HG03439 (cell line): Measurements from ENCODE around the gene FOXI2.

ENCODE experiments used
- ATAC-seq: cut with Tn5 transposase; IDR thresholded peaks from one replicate; pipeline ENCODE4 v1.9.1; 2021; ENCODE audit warnings: mild to moderate bottlenecking, moderate library complexity; ENCODE audit not compliant: unreplicated experiment

FOXI2 gene

GRCh38 chr10:127736915-127737562 is at the start of gene FOXI2:
Gene FOXI2, plus strand, starts transcription at chr10:127737185. Its CDS starts 89 bp downstream, at chr10:127737274.
- no peak for ATAC-seq

GRCh38 chr10:127687548-127687947 is 49.4 kb upstream of the FOXI2 start:
- ATAC-seq: no peak

- ATAC-seq: no peak
Measured at GRCh38 chr10:127690176-127690835, 46.7 kb upstream of the FOXI2 start.

- ATAC-seq: no peak
Measured at GRCh38 chr10:127694580-127695193, 42.3 kb upstream of the FOXI2 start.

GRCh38 chr10:127695431-127695830 is 41.6 kb upstream of the FOXI2 start:
- ATAC-seq: no peak

GRCh38 chr10:127698886-127699285 is 38.1 kb upstream of the FOXI2 start:
- ATAC-seq: no peak

GRCh38 chr10:127699311-127699710 is 37.7 kb upstream of the FOXI2 start:
- ATAC-seq: no peak

- ATAC-seq: no peak
Measured at GRCh38 chr10:127702271-127702670, 34.7 kb upstream of the FOXI2 start.

- ATAC-seq: no peak
Measured at GRCh38 chr10:127715249-127715648, 21.7 kb upstream of the FOXI2 start.

GRCh38 chr10:127715782-127716378 is 21.1 kb upstream of the FOXI2 start:
- no peak for ATAC-seq

GRCh38 chr10:127720142-127720541 is 16.8 kb upstream of the FOXI2 start:
- no peak for ATAC-seq

- ATAC-seq: no peak
Measured at GRCh38 chr10:127720903-127721302, 16.1 kb upstream of the FOXI2 start.

- ATAC-seq: no peak
Measured at GRCh38 chr10:127734753-127735152, 2.2 kb upstream of the FOXI2 start.

GRCh38 chr10:127735156-127735555 is 1.8 kb upstream of the FOXI2 start:
- no peak for ATAC-seq

- no peak for ATAC-seq
Measured at GRCh38 chr10:127735723-127736221, 1.2 kb upstream of the FOXI2 start.

GRCh38 chr10:127736222-127736914 is 617 bp upstream of the FOXI2 start:
- ATAC-seq: no peak

- no peak for ATAC-seq
Measured at GRCh38 chr10:127737563-127738511, 852 bp downstream of the FOXI2 start.

GRCh38 chr10:127738512-127739424 is 1.8 kb downstream of the FOXI2 start:
- ATAC-seq: no peak

GRCh38 chr10:127739908-127740307 is 2.9 kb downstream of the FOXI2 start:
- ATAC-seq: no peak
